ENCODE measurements around the gene PAX1. TPM values are rescaled to one million over a fixed set of nuclear protein-coding genes. Genes with fewer than 3 reads are reported as not detected.

PAX1 gene
- total and polyA plus RNA-seq, 2 experiments from 2014 or later, result not detected

GRCh38 chr20:21670126-21670525 lies 35.3 kb upstream of the PAX1 start:
- H3K27me3 ChIP-seq, result no peaks in the 10 kb centered on the region
- no peaks in the 10 kb centered on the region for H3K4me1 ChIP-seq (ENCODE audit: low read depth)
- no peak overlapping the region for H3K4me3 ChIP-seq
- TF ChIP-seq, protein P1, sequence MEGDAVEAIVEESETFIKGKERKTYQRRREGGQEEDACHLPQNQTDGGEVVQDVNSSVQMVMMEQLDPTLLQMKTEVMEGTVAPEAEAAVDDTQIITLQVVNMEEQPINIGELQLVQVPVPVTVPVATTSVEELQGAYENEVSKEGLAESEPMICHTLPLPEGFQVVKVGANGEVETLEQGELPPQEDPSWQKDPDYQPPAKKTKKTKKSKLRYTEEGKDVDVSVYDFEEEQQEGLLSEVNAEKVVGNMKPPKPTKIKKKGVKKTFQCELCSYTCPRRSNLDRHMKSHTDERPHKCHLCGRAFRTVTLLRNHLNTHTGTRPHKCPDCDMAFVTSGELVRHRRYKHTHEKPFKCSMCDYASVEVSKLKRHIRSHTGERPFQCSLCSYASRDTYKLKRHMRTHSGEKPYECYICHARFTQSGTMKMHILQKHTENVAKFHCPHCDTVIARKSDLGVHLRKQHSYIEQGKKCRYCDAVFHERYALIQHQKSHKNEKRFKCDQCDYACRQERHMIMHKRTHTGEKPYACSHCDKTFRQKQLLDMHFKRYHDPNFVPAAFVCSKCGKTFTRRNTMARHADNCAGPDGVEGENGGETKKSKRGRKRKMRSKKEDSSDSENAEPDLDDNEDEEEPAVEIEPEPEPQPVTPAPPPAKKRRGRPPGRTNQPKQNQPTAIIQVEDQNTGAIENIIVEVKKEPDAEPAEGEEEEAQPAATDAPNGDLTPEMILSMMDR (IDR thresholded peaks at IDR 0.05; ENCODE audit: low read depth, low read length), result no peak
- DNase-seq (ENCODE audit: low read depth in 1 of 2, low spot score in 1 of 2), result no peak
- no peaks in the 10 kb centered on the region for H3K36me3 ChIP-seq
- H3K9me3 ChIP-seq (ENCODE audit: low read depth), result no peaks in the 10 kb centered on the region
- no peak overlapping the region for H3K27ac ChIP-seq

DNA sequence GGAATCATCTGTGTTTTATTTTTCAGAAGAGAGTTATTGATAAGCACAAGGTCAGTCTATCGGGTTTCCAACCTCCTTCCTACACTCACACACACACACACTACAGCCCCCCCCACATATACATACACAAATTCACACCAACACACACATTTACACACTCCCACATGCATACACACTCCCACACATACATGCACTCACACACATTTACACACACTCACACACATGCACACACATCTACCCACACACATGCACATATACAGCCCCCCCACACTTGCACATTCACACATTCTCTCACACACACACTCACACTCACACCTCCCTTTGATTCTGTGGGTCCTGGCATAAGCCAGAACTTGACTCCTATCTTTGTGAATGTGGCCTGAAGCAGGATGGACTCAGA lies 34.5 kb upstream of the PAX1 start:
- H3K27ac ChIP-seq, result no peak overlapping the region
- no peaks in the 10 kb centered on the region for H3K27me3 ChIP-seq
- TF ChIP-seq, protein P1 (IDR thresholded peaks at IDR 0.05; ENCODE audit: low read depth, low read length), result no peak
- no peaks in the 10 kb centered on the region for H3K36me3 ChIP-seq
- DNase-seq (ENCODE audit: low read depth in 1 of 2, low spot score in 1 of 2), result no peak
- no peaks in the 10 kb centered on the region for H3K9me3 ChIP-seq (ENCODE audit: low read depth)
- H3K4me3 ChIP-seq, result no peak overlapping the region
- no peaks in the 10 kb centered on the region for H3K4me1 ChIP-seq (ENCODE audit: low read depth)

GRCh38 chr20:21677261-21677660 lies 28.2 kb upstream of the PAX1 start:
- H3K9me3 ChIP-seq (ENCODE audit: low read depth), result no peaks in the 10 kb centered on the region
- H3K36me3 ChIP-seq, result no peaks in the 10 kb centered on the region
- peaks cover 3% of the 10 kb centered on the region for H3K27me3 ChIP-seq
- no peak for DNase-seq (ENCODE audit: low read depth in 1 of 2, low spot score in 1 of 2)
- no peak overlapping the region for H3K27ac ChIP-seq
- TF ChIP-seq, protein P1 (IDR thresholded peaks at IDR 0.05; ENCODE audit: low read depth, low read length), result no peak
- H3K4me1 ChIP-seq (ENCODE audit: low read depth), result no peaks in the 10 kb centered on the region
- no peak overlapping the region for H3K4me3 ChIP-seq

DNA sequence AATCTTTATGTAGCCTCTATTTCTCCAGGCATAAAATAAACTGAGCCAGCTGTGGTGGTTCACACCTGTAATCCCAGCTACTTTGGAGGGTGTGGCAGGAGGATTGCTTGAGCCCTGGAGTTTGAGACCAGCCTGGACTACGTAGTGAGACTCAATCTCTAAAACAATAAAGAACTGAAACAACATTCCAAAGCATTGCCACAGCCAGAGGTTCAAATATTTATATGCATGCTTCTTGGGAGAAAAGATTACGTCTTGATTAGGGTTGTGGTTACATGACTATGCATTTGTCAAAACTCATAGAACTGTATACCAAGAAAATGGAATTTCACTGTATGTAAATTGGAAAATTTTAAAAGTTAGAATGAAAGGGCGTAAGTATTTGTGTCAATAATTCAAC lies 27.7 kb upstream of the PAX1 start:
- no peak overlapping the region for H3K4me3 ChIP-seq
- H3K27ac ChIP-seq, result no peak overlapping the region
- peaks cover 3% of the 10 kb centered on the region for H3K27me3 ChIP-seq
- no peaks in the 10 kb centered on the region for H3K36me3 ChIP-seq
- no peak for DNase-seq (ENCODE audit: low read depth in 1 of 2, low spot score in 1 of 2)
- H3K9me3 ChIP-seq (ENCODE audit: low read depth), result no peaks in the 10 kb centered on the region
- TF ChIP-seq, protein P1 (IDR thresholded peaks at IDR 0.05; ENCODE audit: low read depth, low read length), result no peak
- no peaks in the 10 kb centered on the region for H3K4me1 ChIP-seq (ENCODE audit: low read depth)

DNA sequence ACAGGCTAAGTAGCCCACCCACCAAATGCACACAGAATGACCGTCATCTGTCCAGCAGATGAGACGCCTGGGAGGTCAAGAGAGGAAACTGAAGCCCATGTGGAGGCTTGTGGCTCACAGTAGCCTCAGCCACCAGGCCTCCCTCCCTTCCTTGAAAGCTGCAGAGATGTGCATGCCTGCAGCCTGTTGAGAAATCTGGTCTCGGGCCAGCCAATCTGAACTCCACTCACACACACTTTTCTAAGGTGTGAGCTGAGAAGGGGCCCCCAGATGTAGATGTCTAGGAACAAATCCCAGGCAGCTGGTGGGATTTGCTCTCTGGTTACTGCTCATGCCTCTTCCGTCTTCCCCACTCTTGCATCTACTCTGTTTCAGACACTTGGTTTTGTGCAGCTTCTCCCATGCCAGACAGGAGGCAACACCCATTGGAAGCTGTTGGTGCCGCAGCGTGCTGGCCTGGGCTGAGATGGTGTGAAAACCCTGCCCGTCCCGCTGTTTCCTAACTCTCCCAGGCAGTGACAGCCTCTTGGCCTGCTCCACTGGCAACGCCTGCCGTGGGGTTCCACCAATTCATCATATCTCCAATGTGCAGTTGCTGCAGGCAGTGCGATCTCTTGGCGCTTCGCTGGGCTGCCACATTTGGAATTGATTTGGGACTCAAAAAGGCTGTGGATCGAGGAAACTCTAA lies 24.1 kb upstream of the PAX1 start:
- Histone ChIP-seq H3K9me3 (ENCODE audit: low read depth) (no peaks in the 10 kb centered on the region), H3K27me3 (peaks cover 6% of the 10 kb centered on the region), H3K36me3 (no peaks in the 10 kb centered on the region), H3K4me3 (no peak overlapping the region), H3K4me1 (ENCODE audit: low read depth) (no peaks in the 10 kb centered on the region), H3K27ac (no peak overlapping the region)
- TF ChIP-seq, protein P1 (IDR thresholded peaks at IDR 0.05; ENCODE audit: low read depth, low read length), result no peak
- DNase-seq (ENCODE audit: low read depth in 1 of 2, low spot score in 1 of 2), result no peak
